SK-N-SH treated with all-trans-retinoic acid at 6 μM for 48 hours (cell line): ENCODE data around the gene ALDH1L2.

Experiments used
- ATAC-seq: fragments of 200-7000 bp; cut with Tn5 transposase; 3 replicates; pipeline ENCODE4 v1.9.1; 2020; ENCODE audit warnings: mild to moderate bottlenecking, moderate library complexity
- BACH2 ChIP-seq: fragments of 250-450 bp; sonication (Bioruptor Pico); IDR thresholded peaks from 2 replicates; pipeline ENCODE4 v1.9.0; 2021; ENCODE audit warnings: mild to moderate bottlenecking, borderline replicate concordance
- CREB5 ChIP-seq: fragments of 250-450 bp; sonication (Bioruptor Pico); IDR thresholded peaks from 2 replicates; pipeline ENCODE4 v1.5.1; 2020; ENCODE audit warnings: low read depth, mild to moderate bottlenecking, moderate library complexity
- CSDC2 ChIP-seq: fragments of 250-450 bp; sonication (Bioruptor Pico); IDR thresholded peaks from 2 replicates; pipeline ENCODE4 v1.5.0; 2020; ENCODE audit warnings: mild to moderate bottlenecking, moderate library complexity
- CSRNP3 ChIP-seq: fragments of 250-450 bp; sonication (Bioruptor Pico); IDR thresholded peaks from 2 replicates; pipeline ENCODE4 v1.5.1; 2021; ENCODE audit warnings: mild to moderate bottlenecking, moderate library complexity
- ESRRG ChIP-seq: fragments of 250-450 bp; sonication (Bioruptor Pico); IDR thresholded peaks from 2 replicates; pipeline ENCODE4 v1.6.1; 2021; ENCODE audit warnings: mild to moderate bottlenecking
- GLIS3 ChIP-seq: fragments of 250-450 bp; sonication (Bioruptor Pico); IDR thresholded peaks from 2 replicates; pipeline ENCODE4 v1.5.0; 2020; ENCODE audit warnings: mild to moderate bottlenecking, moderate library complexity
- ISL1 ChIP-seq: fragments of 250-450 bp; sonication (Bioruptor Pico); IDR thresholded peaks from 2 replicates; pipeline ENCODE4 v2.1.2; 2022; ENCODE audit warnings: mild to moderate bottlenecking, moderate library complexity
- OSR1 ChIP-seq: fragments of 250-450 bp; sonication (Bioruptor Pico); IDR thresholded peaks from 2 replicates; pipeline ENCODE4 v1.8.0; 2022; ENCODE audit warnings: moderate library complexity, mild to moderate bottlenecking, inconsistent platforms
- PATZ1 ChIP-seq: fragments of 250-450 bp; sonication (Bioruptor Pico); IDR thresholded peaks from 2 replicates; pipeline ENCODE4 v1.8.0; 2020; ENCODE audit warnings: mild to moderate bottlenecking, moderate library complexity, borderline replicate concordance
- POU6F1 ChIP-seq: fragments of 250-450 bp; sonication (Bioruptor Pico); IDR thresholded peaks from 2 replicates; pipeline ENCODE4 v1.8.0; 2021; ENCODE audit warnings: low read depth, mild to moderate bottlenecking, moderate library complexity, borderline replicate concordance
- PPARA ChIP-seq: fragments of 250-450 bp; sonication (Bioruptor Pico); IDR thresholded peaks from 2 replicates; pipeline ENCODE4 v1.5.0; 2020; ENCODE audit warnings: mild to moderate bottlenecking, borderline replicate concordance
- RARB ChIP-seq: fragments of 250-450 bp; sonication (Bioruptor Pico); IDR thresholded peaks from 2 replicates; pipeline ENCODE4 v1.8.0; 2021; ENCODE audit warnings: mild to moderate bottlenecking, moderate library complexity
- SNAI2 ChIP-seq: fragments of 250-450 bp; sonication (Bioruptor Pico); IDR thresholded peaks from 2 replicates; pipeline ENCODE4 v1.5.0; 2020; ENCODE audit warnings: mild to moderate bottlenecking, moderate library complexity
- TCF4 ChIP-seq: fragments of 250-450 bp; sonication (Bioruptor Pico); IDR thresholded peaks from 2 replicates; pipeline ENCODE4 v1.8.0; 2021; ENCODE audit warnings: mild to moderate bottlenecking, moderate library complexity, borderline replicate concordance
- TOX ChIP-seq: fragments of 250-450 bp; sonication (Bioruptor Pico); IDR thresholded peaks from 2 replicates; pipeline ENCODE4 v1.8.0; 2021; ENCODE audit warnings: mild to moderate bottlenecking, moderate library complexity, borderline replicate concordance
- TSHZ2 ChIP-seq: fragments of 250-450 bp; sonication (Bioruptor Pico); IDR thresholded peaks from 2 replicates; pipeline ENCODE4 v1.5.0; 2020; ENCODE audit warnings: mild to moderate bottlenecking, moderate library complexity
- ZC3H10 ChIP-seq: fragments of 250-450 bp; sonication (Bioruptor Pico); IDR thresholded peaks from 2 replicates; pipeline ENCODE4 v1.5.1; 2021; ENCODE audit warnings: mild to moderate bottlenecking, moderate library complexity
- ZFP3 ChIP-seq: fragments of 250-450 bp; sonication (Bioruptor Pico); IDR thresholded peaks from 2 replicates; pipeline ENCODE4 v1.5.0; 2020; ENCODE audit warnings: mild to moderate bottlenecking, moderate library complexity
- ZFP30 ChIP-seq: fragments of 450-650 bp; formaldehyde crosslinking; IDR thresholded peaks from 2 replicates; pipeline ENCODE4 v1.5.0; 2022; ENCODE audit warnings: mild to moderate bottlenecking, moderate library complexity
- ZNF565 ChIP-seq: fragments of 450-650 bp; formaldehyde crosslinking; conservative IDR thresholded peaks from 2 replicates; pipeline ENCODE4 v1.5.0; 2020; ENCODE audit warnings: low read depth, mild to moderate bottlenecking, moderate library complexity
- ZNF8 ChIP-seq: fragments of 450-650 bp; formaldehyde crosslinking; IDR thresholded peaks from 2 replicates; pipeline ENCODE4 v1.5.0; 2020; ENCODE audit warnings: mild to moderate bottlenecking, moderate library complexity

ALDH1L2 gene

GRCh38 chr12:104999347-104999685 is 84.9 kb downstream of the ALDH1L2 start:
- ATAC-seq: no peak
- TF ChIP-seq CSRNP3 (no peak), SNAI2 (CRISPR knock-in tag) (no peak), PATZ1 (CRISPR knock-in tag) (no peak), OSR1 (CRISPR knock-in tag) (no peak), ZC3H10 (CRISPR knock-in tag) (no peak), CSDC2 (no peak), RARB (CRISPR knock-in tag) (no peak), TOX (CRISPR knock-in tag) (no peak), ZFP3 (CRISPR knock-in tag) (no peak), ESRRG (no peak)

DNA sequence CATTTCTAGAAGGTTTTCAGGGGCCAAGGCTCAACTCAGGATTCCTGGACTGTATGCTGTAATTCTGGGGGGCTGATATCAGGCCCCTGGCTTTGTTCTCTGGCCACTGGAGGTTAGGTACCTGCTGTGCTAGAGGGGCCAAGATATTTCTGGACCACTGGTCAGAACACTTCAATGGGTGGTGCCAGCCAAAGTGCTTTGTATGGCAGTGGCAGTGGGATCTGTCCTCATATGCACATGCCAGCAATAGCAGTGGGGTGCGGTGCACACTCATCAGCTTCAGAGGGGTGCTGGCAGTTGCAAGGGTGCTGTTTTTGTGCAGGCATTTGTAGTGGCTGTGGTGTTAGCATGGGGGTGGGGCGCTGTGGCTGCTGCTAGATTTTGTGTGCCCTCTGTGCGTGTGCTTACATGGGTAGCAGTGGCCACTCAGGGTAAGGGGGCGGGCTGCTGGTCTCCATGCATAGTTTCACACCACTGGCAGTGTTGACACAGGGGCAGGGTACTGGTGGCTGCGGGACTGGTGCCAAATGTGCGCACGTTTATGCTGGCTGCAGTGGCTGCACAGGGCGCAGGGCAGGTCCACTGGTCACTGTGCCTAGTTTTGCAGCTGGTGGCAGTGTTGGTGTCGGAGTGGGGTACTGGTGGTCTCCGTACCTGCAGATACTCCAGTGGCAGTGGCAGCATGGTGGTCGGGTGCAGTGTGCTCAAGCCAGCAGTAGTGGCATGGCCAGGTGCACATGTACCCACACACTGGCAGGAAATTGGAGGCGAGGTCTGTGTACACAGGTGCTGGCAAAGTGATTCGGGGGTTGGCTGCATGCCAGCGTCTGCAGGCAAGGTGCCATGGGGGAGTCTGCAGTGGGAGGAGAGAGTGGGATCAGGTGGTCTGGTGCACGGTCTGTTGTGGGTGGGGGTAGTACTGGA is 85.6 kb downstream of the ALDH1L2 start:
- ATAC-seq: no peak
- no peak for TF ChIP-seq ZFP30
- TF ChIP-seq ZNF565: no peak

GRCh38 chr12:104997541-104997940 is 86.7 kb downstream of the ALDH1L2 start:
- TF ChIP-seq ZC3H10 (CRISPR knock-in tag) (no peak), ZNF8 (CRISPR knock-in tag) (no peak), CREB5 (CRISPR knock-in tag) (no peak), GLIS3 (CRISPR knock-in tag) (no peak), TCF4 (CRISPR knock-in tag) (no peak), CSRNP3 (no peak), ZFP3 (CRISPR knock-in tag) (no peak), ZFP30 (no peak), ZNF565 (no peak), BACH2 (CRISPR knock-in tag) (no peak)
- no peak for ATAC-seq

GRCh38 chr12:104994336-104994735 is 89.9 kb downstream of the ALDH1L2 start:
- ATAC-seq: no peak
- TF ChIP-seq TSHZ2 (CRISPR knock-in tag): no peak
- no peak for TF ChIP-seq ZNF565
- no peak for TF ChIP-seq ESRRG
- TF ChIP-seq RARB (CRISPR knock-in tag): no peak
- TF ChIP-seq POU6F1 (CRISPR knock-in tag): no peak
- TF ChIP-seq ZC3H10 (CRISPR knock-in tag): no peak
- no peak for TF ChIP-seq CSDC2
- TF ChIP-seq OSR1 (CRISPR knock-in tag): no peak
- TF ChIP-seq TCF4 (CRISPR knock-in tag): no peak
- TF ChIP-seq BACH2 (CRISPR knock-in tag): no peak
- no peak for TF ChIP-seq PPARA (CRISPR knock-in tag)
- no peak for TF ChIP-seq CREB5 (CRISPR knock-in tag)
- no peak for TF ChIP-seq PATZ1 (CRISPR knock-in tag)
- TF ChIP-seq ISL1 (CRISPR knock-in tag): no peak
